WTC11 (cell line): ENCODE data around the gene LRP3.

Experiments
- CBFB ChIP-seq: sonication (generic); formaldehyde crosslinking; IDR thresholded peaks from 2 replicates; pipeline ENCODE4 v1.8.1; 2022; ENCODE audit warnings: mild to moderate bottlenecking, low read depth, missing genetic modification reagents
- CTCF ChIP-seq: fragments of 200-600 bp; IDR thresholded peaks from 2 replicates; pipeline ENCODE4 v1.8.0; 2022; ENCODE audit warnings: antibody characterized with exemption
- E2F1 ChIP-seq: sonication (generic); formaldehyde crosslinking; IDR thresholded peaks from 2 replicates; pipeline ENCODE4 v1.8.0; 2022; ENCODE audit warnings: mild to moderate bottlenecking, missing genetic modification reagents
- ELF4 ChIP-seq: sonication (generic); formaldehyde crosslinking; IDR thresholded peaks from 2 replicates; pipeline ENCODE4 v1.8.1; 2022; ENCODE audit warnings: low read depth, mild to moderate bottlenecking, moderate library complexity, missing genetic modification reagents
- FOXP4 ChIP-seq: sonication (generic); formaldehyde crosslinking; IDR thresholded peaks from 2 replicates; pipeline ENCODE4 v1.8.0; 2022; ENCODE audit warnings: mild to moderate bottlenecking, missing genetic modification reagents
- MAX ChIP-seq: sonication (generic); formaldehyde crosslinking; IDR thresholded peaks from 2 replicates; pipeline ENCODE4 v1.8.0; 2022; ENCODE audit warnings: mild to moderate bottlenecking, missing genetic modification reagents
- NR2C2 ChIP-seq: sonication (generic); formaldehyde crosslinking; IDR thresholded peaks from 2 replicates; pipeline ENCODE4 v1.8.0; 2022; ENCODE audit warnings: mild to moderate bottlenecking, missing genetic modification reagents
- OVOL2 ChIP-seq: fragments of 250-450 bp; sonication (Bioruptor Pico); IDR thresholded peaks from 2 replicates; pipeline ENCODE4 v1.9.0; 2021; ENCODE audit warnings: mild to moderate bottlenecking, borderline replicate concordance
- PRDM15 ChIP-seq: sonication (generic); formaldehyde crosslinking; IDR thresholded peaks from 2 replicates; pipeline ENCODE4 v1.8.0; 2022; ENCODE audit warnings: missing genetic modification reagents
- SP1 ChIP-seq: sonication (generic); formaldehyde crosslinking; conservative IDR thresholded peaks from 2 replicates; pipeline ENCODE4 v1.8.1; 2022; ENCODE audit warnings: missing genetic modification reagents
- TEAD4 ChIP-seq: sonication (generic); formaldehyde crosslinking; IDR thresholded peaks from 2 replicates; pipeline ENCODE4 v1.8.0; 2022; ENCODE audit warnings: mild to moderate bottlenecking, missing genetic modification reagents
- ZNF317 ChIP-seq: sonication (generic); formaldehyde crosslinking; IDR thresholded peaks from 2 replicates; pipeline ENCODE4 v1.8.1; 2023; ENCODE audit warnings: low read depth, mild to moderate bottlenecking, moderate library complexity, missing genetic modification reagents, borderline replicate concordance
- ZNF671 ChIP-seq: fragments of 250-450 bp; sonication (Bioruptor Pico); IDR thresholded peaks from 2 replicates; pipeline ENCODE4 v1.8.0; 2021; ENCODE audit warnings: mild to moderate bottlenecking

- no peak for TF ChIP-seq CTCF
- TF ChIP-seq SP1 (CRISPR knock-in tag), result no peak
- TF ChIP-seq NR2C2, result no peak
- no peak for TF ChIP-seq CBFB
- TF ChIP-seq ELF4 (CRISPR knock-in tag), result no peak
- TF ChIP-seq TEAD4 (CRISPR knock-in tag), result no peak
- no peak for TF ChIP-seq ZNF317 (CRISPR knock-in tag)
- TF ChIP-seq MAX (CRISPR knock-in tag), result no peak
- TF ChIP-seq FOXP4 (CRISPR knock-in tag), result no peak
- TF ChIP-seq OVOL2 (CRISPR knock-in tag), result no peak
- no peak for TF ChIP-seq PRDM15 (CRISPR knock-in tag)
- TF ChIP-seq ZNF671 (CRISPR knock-in tag), result no peak
- no peak for TF ChIP-seq E2F1 (CRISPR knock-in tag)
These were observed 7.9 kb downstream of the LRP3 start for GRCh38 chr19:33201886-33202545.
